GM15510 (cell line): ENCODE results near the gene ADGRG6.

Experiments
- POLR2A ChIP-seq: IDR thresholded peaks from 3 replicates; pipeline ENCODE4 v1.6.1; 2011; ENCODE audit warnings: borderline replicate concordance; ENCODE audit not compliant: insufficient read length; ENCODE audit errors: extremely low read depth

Gene ADGRG6

DNA sequence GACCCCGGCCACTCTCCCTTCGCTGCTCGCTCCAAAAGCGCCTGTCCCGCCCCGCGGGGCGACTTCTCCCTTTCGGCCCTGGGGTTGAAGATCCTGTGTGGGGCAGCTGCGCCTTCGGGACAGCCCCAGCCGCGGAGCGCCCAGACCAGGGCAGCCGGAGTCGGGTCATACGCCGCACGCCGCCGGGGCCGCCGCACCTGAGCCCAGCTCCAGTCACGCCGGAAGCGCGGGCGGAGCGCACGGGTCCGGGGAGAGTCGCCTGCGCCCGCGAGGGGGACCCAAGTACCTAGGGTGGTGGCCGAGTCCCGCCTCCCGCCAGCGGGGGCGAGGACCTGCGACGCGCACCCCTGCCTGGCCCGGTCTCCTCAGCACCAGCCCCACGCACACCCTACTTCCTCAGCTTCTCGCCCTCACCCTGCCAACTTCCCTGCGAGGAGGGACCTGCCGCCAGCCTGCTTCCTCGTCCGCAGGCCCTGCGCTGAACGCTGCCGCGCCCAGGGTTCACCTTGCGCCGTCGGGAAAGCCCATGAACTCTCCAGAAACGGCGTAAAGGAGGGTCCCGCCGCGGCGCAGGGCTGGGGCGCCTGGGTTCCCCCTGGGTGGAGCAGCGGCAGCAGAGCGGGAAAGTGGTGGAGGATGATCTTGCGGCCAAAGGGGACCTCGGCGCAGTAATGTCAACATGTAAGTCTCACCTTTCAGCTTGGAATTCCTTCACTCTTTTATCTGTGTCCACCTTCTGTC lies at the start of gene ADGRG6:
Gene ADGRG6, plus strand, starts transcription at position 357 of the 741 bp plus-strand sequence. Its CDS starts 323 bp downstream, at position 680.
- no peak for TF ChIP-seq POLR2A

DNA sequence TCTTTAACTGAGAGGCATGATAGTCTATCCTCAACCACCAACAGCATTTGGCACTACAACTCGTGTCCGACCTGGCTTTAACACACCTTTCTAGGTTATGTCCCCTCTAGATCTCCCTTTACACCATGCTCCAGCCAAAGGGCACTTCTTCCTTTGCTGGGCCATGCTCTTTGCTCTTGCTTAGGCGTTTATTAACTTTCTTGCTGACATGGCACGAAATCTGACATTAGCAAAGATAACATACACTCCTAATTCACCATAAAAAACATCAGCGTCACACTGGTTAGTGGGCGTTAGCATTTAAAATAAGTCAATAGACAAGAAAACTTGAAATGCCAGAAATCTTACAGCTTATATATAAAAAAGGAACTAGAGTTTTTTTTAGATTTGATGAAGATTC lies 47.3 kb upstream of the ADGRG6 start:
- TF ChIP-seq POLR2A = no peak

DNA sequence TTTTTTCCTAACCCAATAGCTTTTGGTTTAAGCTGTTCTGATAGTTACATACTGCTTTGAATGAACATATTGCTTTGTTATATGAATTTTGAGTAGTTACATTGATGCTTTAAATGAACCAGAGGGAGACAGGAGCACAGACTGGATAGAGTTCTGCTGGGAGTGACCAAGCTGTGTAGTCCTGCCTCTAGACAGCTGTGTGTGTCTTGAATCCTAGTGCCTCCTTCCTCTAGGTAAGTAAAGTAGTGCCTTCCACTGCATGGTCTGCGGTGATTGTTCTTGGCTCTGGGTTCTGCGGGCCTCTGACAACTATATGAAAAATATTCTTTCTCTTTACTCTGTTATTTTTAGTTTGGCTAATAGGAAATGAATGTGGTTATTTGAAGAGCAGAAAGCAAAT lies 46.0 kb upstream of the ADGRG6 start:
- TF ChIP-seq POLR2A = no peak

DNA sequence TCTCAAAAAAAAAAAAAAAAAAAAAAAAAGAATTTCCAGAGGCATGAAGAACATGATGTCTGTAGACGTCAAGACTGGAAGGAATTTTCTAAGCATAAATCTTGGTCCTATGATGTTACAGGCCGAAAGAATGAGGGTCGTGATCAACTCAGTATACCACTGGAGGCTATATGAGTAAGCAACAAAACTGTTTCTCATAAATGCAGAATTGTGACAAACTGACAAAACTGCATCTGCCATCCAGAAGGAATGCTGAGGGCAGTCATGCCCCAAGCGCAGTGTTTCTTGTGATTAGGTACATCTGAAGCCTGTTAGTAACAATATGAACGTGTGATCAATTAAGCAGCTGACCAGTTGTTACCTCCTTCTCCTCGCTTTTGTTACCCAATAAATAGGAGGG lies 43.5 kb upstream of the ADGRG6 start:
- TF ChIP-seq POLR2A = no peak

DNA sequence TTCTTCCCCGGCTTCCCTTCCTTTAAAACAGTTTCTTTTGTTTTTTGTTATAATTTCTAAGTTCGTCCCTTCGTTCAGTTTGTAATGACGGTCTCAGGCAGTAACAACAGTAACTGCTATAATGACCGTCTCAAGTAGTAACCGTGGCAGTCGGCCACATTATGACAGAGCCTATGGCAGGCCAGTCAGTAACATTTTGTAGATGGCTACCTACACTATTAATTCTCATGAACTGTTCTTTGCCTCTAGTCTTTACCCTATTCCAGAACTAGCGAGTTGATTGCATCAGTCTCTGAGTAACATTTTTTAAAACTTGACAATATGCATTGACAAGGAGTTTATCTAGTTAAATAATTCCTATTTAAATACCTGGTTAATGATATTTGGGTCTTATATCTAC lies 43.0 kb upstream of the ADGRG6 start:
- TF ChIP-seq POLR2A = no peak

DNA sequence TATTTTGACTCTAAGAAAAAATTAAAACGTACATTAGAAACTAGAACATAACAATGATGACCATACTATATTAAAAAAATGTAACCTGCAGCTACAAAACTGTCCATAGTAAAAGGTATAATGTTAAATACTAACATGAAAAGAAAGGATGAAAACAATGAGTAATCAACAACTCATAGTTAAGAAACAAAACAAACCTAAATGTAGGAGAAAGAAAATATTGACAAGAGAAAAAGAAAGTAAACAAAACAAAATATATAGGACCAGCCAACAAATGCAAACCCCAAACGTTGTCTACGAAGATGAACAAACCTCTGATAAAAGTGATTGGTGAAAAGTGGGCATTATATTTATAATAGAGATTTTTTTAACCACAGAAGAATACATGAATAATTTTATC lies 41.1 kb upstream of the ADGRG6 start:
- no peak for TF ChIP-seq POLR2A

GRCh38 chr6:142262231-142262630 lies 39.6 kb upstream of the ADGRG6 start:
- no peak for TF ChIP-seq POLR2A

DNA sequence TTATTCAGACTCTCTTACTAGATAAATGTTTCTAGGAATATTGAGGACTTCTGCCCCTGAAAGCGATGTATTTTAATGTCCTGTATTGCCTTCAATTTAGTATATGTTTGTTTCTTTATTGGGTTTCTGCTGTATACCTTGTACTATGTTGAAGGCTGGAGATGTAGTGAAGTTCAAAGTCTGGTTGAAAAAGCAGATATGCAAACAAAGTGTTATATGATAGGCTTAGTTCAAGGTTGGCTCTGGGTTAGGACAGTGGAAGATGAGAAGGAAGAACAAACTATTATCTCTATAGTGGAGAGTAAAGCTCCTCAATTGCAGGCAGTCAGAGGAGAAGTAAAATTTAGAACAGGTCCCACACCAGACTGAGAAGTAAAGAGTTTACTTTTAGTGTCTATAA lies 36.3 kb upstream of the ADGRG6 start:
- no peak for TF ChIP-seq POLR2A

DNA sequence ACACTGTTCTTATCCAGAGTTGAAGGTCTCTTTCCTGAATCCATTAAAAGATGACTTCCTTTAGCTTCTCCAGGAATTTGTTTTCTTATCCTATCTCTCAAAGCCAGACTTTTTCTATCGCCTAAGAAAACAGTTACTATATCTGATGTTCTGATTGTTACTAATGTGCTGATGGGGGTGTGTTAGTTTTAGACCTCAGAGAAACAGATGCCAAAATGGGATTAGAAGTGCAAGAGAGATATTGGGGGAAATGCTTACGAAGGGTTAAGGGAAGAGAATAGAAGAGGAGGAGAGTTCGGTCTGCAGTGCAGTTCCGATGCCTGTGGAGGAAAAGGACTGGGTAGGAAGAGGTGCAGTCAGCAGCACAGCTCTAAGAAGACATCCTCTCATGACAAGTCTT lies 35.7 kb upstream of the ADGRG6 start:
- no peak for TF ChIP-seq POLR2A

DNA sequence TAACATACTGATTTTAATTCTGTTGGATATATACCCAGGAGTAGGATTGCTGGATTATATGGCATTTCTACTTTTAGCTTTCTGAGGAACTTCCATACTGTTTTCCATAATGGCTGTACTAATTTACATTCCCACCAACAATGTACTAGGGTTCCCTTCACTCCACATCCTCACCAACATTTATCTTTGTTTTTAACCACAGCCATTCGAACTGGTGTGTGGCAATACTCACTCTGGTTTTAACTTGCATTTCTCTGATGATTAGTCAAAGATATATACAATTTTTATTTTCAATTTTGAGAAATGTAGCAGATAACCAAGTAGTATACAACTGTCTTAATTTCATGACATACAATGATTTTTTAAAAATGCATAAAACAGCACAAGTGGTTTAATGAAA lies 30.3 kb upstream of the ADGRG6 start:
- no peak for TF ChIP-seq POLR2A

GRCh38 chr6:142274656-142275055 lies 27.2 kb upstream of the ADGRG6 start:
- TF ChIP-seq POLR2A = no peak

- TF ChIP-seq POLR2A = no peak
These were observed 26.4 kb upstream of the ADGRG6 start for GRCh38 chr6:142275236-142276006.

DNA sequence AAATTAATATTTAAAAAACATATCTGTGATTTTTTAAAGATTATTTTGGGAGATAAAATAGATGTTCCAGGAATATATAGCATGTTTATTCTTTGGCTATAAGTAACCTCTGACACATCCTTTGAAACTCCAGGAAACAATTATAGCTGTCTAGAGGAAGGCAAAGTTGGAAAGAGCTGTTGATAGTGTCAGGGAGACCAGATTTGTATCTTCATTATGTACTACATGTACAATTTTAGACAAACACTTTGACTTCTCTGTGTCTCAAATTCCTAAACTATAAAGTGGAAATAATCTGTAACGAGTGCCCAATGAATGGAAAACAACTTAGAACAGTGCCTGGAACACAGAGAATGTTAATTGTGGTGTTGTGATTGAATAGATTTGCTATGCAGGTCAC lies 25.6 kb upstream of the ADGRG6 start:
- no peak for TF ChIP-seq POLR2A

GRCh38 chr6:142279350-142280180 lies 22.2 kb upstream of the ADGRG6 start:
- no peak for TF ChIP-seq POLR2A

DNA sequence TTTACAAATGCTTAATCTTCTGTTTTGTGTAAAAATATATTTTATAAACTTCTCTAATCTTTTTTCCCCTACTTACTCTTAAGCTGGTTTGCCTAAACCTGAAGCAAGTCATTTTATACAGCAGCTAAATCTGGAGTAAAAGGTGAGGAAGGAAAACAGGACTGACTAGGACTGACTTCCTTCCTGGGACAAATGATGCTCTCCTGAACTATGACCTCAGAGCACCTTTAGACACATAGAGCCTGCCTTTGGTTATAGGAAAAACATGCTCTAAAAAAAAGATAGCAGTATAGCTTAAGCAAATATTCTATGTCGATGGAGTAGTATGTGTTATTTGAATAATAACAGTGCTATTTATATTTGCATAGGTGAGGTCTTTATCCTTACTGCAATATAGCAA lies 21.5 kb upstream of the ADGRG6 start:
- TF ChIP-seq POLR2A = no peak

GRCh38 chr6:142280927-142281326 lies 20.9 kb upstream of the ADGRG6 start:
- TF ChIP-seq POLR2A = no peak

DNA sequence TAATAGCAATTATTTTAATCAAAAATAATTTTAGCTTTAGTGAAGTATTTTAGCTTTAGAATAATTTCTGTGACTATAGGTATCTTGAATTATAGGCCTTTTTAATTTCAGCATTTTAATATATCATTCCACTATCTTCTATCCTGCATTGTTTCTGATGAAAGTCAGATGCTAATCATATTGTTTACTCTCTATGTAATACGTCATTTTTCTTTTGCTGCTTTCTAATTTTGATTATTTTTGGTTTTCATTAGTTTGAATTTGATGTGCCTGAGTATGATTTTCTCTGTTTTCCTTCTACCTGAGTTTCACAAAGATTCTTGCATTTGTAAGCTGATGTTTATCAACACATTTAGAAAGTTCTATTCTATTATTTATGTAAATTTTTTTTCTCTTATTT lies 17.4 kb upstream of the ADGRG6 start:
- TF ChIP-seq POLR2A = no peak
